Ovary (tissue), 3 donors: Measurements from ENCODE around the gene SSTR5.

Source experiments
- EP300 ChIP-seq: sonication (generic); formaldehyde crosslinking; IDR thresholded peaks from one replicate; pipeline ENCODE4 v1.6.1; 2017; ENCODE audit warnings: antibody characterized with exemption
- POLR2A ChIP-seq: fragments of 450-650 bp; IDR thresholded peaks from one replicate; pipeline ENCODE4 v1.6.1; 2017; ENCODE audit warnings: antibody characterized with exemption, mild to moderate bottlenecking, moderate library complexity
- TF ChIP-seq, protein P1 (sequence below), 3 donors: fragments of 450-650 bp in 2 of 3; fragments of 200-600 bp in 1 of 3; IDR thresholded peaks; one replicate each; pipeline versions ENCODE4 v1.5.1 to v1.8.0; 2016 to 2022; ENCODE audit warnings: antibody characterized with exemption in 3 of 3, mild to moderate bottlenecking in 1 of 3
- donor health status: DM: no; HTN: no; CAD: no.

DNA sequence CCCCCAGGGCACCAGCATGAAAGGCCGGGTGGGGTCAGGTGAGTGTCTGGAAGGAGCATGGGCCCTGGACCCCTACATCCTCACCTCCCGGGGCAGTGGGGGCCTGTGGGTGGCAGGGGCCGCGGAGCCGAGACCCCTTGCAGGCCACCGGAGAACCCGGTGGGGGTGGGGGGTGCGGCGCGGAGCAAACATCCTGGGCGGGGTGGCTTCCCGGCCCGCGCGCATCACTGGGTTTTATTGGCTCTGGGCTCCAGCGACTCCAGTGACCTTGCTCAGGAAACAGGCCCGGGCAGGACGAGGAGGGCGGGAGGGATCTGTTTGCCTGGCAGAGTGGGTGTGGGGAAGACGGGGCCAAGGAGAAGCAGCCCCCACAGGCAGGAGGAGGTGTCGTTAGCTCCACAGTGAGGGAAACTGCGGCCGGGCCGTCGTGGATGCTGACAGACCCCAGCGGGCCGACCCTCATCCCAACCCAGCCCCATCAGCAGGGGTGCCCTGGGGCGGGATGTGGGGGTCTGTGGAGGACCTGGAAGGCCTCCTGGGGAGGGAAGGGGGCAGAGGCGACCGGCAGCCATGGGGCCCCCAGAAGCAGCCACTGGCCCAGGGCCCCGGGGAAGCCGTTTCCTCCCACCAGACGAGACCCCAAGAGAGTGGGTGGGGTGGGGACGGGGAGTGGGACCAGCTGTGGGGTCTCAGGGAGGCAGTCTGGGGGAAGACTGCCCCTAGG is 10.6 kb downstream of the SSTR5 start:
- no peak for TF ChIP-seq POLR2A
- TF ChIP-seq, protein P1, sequence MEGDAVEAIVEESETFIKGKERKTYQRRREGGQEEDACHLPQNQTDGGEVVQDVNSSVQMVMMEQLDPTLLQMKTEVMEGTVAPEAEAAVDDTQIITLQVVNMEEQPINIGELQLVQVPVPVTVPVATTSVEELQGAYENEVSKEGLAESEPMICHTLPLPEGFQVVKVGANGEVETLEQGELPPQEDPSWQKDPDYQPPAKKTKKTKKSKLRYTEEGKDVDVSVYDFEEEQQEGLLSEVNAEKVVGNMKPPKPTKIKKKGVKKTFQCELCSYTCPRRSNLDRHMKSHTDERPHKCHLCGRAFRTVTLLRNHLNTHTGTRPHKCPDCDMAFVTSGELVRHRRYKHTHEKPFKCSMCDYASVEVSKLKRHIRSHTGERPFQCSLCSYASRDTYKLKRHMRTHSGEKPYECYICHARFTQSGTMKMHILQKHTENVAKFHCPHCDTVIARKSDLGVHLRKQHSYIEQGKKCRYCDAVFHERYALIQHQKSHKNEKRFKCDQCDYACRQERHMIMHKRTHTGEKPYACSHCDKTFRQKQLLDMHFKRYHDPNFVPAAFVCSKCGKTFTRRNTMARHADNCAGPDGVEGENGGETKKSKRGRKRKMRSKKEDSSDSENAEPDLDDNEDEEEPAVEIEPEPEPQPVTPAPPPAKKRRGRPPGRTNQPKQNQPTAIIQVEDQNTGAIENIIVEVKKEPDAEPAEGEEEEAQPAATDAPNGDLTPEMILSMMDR (IDR thresholded peaks at IDR 0.05), result no peak
- TF ChIP-seq EP300, result no peak
